HG03354 (cell line): ENCODE measurements around the gene ATP8B3.
"Not testable (repeated sequence)": the region's sequence is repeated elsewhere in the genome, so short reads cannot be mapped to it uniquely, and the experiment has no call there.

Experiments
- ATAC-seq: cut with Tn5 transposase; IDR thresholded peaks from one replicate; pipeline ENCODE4 v1.9.1; 2021; ENCODE audit warnings: mild to moderate bottlenecking; ENCODE audit not compliant: unreplicated experiment, poor library complexity, severe bottlenecking

Gene ATP8B3

DNA sequence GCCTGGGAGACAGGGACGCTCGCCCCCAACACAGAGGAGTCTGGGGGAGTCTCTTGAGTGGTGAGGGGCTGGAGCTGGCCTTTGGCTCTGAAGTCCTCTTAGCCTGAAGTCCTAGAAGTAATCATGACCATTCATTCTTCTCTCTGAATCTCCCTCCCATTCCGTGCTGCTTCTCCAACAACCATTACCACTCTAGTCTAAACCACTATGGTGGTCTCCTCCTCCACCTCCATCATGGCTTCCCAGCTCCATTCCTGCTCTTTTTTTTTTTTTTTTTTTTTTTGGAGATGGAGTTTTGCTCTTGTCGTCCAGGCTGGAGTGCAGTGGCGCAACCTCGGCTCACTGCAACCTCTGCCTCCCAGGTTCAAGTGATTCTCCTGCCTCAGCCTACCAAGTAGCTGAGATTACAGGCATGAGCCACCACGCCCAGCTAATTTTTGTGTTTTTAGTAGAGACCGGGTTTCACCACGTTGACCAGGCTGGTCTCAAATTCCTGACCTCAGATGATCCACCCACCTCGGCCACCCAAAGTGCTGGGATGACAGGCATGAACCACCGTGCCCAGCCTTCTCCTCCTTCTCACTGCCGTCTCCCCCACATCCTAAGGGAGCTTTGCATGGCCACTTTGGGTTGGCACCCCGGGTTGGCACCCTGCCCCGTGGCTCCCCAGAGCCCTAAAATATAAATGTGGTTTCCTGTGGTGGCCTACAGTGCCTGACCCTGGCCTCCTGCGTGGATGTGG lies 51.1 kb downstream of the ATP8B3 start:
- ATAC-seq, result not testable (repeated sequence)

DNA sequence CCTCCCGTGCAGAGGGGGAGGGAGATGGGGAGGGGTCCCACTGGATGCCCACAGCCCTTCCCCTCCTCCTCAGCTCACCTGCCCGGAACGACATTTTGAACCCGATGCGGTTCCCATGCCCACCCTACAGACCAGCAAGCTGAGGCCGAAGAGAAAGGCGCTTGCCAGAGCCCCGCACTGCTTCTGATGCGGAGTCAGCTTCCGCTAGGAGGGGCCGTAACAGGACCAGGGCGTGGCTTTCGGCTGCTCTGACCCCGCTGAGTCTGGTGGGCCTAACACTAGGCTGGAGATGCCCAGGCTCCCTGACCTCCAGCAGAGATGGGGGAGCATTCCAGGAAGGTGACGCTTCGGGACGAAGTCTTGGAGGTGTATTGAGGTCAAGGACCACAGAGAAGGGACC lies 52.1 kb downstream of the ATP8B3 start:
- ATAC-seq, result no peak

DNA sequence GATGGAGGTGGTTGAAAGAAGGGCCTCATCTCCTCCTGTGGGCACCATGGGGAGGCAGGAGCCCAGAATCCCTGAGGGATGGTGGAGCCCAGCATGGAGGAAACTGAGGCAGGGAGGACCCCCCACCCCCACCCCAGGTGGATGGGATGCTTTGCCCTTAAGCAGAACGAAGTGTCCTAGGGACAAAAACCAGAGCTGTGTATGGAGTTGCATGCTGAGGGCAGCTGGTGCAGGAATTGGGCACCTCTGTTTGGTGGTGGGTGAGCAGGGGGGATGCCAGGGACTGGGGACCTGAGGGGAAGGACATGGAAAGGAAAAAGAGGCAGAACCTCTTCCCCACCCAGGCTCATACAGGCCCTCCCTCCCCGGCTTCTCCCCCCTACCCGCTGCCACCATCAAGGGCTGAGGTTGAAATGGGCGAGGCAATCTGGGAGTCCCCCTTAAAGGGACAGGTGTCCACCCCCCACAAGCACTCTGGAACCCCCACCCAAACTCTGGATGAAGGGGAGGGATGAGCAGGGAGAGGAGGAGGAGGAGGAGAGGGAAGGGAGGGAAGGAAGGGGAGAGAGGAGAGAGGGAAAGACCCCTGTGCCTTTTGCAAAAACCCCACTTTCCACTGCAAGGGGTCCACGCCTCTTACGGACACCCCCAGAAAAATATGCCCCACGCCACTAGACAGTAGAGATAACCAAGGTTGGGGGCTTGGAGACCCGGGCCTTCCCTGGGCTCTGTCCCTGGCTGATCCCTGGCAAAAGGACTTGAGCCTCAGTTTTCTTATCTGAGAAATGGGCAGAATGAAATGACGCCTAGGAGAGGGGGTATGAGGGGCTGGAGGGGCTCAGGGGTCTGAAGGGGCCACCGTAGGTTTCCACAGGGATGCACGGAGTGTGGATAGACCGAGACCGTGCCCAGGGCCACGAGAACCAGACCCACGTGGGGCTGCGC lies 52.8 kb downstream of the ATP8B3 start:
- no peak for ATAC-seq

DNA sequence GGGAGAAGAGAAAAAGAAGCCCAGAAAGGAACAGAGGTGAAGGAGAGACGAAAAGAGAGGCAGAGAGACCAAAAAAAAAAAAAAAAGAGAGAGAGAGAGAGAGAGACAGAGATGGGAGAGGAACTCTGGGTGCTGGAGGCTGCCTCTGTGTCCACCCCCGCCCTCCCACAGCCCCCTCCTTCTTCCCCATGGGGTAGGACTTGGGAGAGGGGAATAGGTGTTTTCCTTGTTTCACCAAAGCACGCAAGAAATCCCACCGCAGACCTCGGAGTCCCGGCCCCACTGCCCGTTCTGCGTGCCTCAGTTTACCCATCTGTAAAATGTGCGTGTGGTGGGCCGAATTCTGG lies 53.9 kb downstream of the ATP8B3 start:
- no peak for ATAC-seq

DNA sequence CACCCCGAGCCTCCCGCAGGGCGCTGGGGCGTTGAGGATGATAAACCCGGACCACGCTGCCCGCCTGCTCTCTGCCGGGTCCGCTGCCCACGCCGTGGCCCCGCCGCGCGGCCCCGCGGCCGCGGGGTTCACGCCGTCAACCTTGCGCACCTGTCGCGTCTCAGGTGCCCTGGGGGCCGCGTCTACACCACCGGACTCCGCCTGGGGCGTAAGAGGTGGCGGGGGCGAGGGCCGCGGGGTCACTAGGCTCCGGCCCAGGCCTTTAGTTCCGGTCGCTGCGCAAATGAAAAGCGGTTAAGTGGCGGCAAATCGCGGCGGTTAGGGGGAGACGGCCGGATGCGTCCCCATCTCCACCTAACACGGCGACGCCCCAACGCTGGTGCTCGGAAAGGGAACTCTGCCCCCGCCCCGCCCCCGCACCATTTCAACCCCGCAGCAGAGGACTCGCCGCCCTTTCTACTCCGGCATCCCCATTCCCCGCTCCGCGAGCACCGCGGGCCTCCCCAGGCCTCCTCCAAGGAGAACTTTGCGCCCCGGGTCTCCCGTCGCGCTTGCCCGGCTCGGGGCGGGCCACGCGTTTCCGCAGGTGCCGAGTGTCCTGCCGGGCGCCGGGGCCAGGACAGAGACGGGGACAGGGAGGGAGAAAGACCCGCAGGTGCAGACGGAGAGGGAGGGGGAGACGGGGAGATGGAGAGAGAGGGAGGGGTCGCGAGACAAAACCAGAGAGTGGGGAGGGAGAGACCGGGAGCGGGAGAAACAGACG lies 54.4 kb downstream of the ATP8B3 start:
- no peak for ATAC-seq

DNA sequence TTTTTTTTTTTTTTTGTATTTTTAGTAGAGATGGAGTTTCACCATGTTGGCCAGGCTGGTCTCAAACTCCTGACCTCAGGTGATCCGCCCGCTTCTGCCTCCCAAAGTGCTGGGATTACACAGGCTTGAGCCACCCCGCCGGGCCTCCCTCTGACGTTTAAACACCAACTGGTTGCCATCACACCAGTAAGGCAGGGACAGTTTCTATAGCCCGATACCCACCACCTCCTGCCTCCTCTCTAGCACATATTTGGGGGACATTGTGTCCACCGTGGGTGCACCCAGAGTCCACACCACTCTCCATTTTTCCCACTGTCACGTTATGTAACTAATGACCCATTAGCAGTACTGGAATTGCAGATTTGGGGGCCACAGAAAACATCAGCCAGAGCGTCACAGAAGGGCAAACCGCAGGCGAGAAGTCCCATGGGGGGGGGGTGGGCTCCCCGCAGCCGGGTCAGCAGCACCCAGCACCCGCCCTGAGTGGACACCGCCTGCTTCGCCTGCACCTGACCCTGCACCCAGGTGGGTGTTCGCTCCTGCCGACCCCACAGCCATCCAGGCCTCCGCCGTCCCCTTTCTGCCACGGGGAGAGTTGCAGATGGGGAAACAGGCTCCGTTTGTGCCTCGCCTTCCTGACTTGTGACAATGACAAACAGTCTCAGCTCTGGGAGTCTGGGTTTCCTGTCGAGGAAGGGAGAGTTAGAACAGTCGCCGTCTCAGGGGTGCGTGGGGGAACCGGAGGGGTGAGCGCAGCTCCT lies 55.2 kb downstream of the ATP8B3 start:
- ATAC-seq, result no peak

DNA sequence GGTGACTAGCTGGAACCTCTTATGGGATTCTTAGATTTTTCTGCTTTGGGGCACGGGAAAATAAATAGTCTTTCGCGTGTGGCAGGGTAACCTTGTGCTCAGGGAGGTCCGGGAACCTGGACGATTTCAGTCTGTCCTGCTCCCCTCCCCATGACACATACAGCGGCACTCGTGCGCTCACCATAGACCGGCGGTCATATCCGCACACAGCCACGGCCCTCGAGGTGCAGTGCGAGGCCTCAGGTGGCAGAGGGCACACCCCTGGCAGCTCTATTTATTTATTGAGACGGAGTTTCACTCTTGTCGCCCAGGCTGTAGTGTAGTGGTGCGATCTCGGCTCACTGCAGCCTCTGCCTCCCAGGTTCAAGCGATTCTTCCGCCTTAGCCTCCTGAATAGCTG lies 55.8 kb downstream of the ATP8B3 start:
- no peak for ATAC-seq

DNA sequence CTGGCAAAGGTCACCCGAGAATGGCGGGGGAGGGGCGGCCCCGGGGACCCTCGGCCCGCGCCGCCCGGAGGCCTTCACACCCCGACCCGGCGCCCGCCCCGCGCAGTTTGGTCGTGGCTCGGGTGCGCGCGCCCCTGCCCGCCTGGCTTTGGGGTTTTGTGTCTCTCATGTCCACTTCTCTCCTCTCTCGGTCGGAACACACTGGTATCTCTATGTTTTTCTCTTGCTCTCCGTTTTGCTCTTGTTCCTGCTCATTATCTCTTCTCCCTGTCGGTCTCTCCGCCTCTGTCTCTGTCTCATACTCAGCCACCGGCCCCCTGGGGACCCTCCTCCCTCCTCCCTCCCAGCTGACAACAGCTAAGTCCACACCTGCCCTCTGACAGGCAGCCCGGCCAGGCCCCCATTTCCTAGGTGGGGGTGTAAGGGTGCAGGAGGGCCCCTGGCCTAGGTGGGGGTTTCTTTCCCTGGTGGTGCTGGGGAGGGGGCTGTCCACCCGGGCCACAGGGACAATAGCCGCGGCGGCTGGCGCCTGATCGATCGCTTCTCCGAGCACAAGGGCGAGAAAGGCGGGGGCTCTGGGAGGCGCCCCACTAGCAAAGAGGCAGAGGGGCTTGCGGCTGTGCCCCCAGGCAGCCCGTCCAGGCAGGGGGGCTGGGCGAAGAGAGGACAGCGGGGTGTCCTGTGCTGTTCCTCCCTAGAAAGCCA lies 56.5 kb downstream of the ATP8B3 start:
- ATAC-seq, result no peak

DNA sequence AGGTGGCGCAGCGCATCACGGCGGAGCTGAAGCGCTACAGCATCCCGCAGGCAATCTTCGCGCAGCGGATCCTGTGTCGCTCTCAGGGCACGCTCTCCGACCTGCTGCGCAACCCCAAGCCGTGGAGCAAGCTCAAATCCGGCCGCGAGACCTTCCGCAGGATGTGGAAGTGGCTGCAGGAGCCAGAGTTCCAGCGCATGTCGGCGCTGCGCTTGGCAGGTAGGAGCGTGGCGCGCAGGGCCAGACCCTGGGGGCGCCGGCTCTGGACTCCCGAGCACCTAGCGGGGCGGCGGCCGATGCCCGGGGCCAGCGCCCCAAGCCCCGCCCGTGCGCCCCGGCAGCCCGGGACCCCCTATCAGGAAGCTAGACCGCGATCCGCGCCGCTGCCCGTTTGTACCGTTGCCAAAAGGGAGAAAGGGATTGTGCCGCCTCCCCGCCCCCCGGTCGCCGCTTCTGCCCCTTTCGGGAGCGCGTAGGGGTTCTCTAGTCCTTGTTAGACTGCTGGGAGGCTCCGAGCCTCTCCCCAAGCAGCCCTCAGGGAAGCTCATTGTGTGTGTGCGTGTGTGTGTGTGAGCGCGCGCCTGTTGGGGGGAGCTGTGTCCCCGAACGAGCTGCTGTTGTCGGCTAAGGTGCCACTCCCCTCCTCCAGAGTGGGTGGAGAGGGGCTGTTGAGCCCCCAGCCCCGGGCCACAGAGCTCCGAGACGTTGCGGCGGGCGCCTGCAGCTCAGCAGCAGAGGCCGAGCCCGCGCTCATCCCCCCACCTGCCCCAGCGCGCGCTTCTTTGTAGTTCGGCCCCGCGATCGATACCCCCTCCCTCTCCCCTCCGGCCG lies 57.2 kb downstream of the ATP8B3 start:
- no peak for ATAC-seq

DNA sequence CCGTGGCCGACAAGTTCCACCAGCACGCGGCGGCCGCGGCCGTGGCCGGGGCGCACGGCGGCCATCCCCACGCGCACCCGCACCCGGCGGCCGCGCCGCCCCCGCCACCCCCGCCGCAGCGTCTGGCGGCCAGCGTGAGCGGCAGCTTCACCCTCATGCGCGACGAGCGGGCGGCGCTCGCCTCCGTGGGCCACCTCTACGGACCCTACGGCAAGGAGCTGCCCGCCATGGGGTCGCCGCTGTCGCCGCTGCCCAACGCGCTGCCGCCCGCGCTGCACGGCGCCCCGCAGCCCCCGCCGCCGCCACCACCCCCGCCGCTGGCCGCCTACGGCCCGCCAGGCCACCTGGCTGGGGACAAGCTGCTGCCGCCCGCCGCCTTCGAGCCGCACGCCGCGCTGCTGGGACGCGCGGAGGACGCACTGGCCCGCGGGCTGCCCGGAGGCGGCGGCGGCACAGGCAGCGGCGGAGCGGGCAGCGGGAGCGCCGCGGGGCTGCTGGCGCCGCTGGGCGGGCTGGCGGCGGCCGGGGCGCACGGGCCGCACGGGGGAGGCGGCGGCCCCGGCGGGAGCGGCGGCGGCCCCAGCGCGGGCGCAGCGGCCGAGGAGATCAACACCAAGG lies 57.9 kb downstream of the ATP8B3 start:
- no peak for ATAC-seq

DNA sequence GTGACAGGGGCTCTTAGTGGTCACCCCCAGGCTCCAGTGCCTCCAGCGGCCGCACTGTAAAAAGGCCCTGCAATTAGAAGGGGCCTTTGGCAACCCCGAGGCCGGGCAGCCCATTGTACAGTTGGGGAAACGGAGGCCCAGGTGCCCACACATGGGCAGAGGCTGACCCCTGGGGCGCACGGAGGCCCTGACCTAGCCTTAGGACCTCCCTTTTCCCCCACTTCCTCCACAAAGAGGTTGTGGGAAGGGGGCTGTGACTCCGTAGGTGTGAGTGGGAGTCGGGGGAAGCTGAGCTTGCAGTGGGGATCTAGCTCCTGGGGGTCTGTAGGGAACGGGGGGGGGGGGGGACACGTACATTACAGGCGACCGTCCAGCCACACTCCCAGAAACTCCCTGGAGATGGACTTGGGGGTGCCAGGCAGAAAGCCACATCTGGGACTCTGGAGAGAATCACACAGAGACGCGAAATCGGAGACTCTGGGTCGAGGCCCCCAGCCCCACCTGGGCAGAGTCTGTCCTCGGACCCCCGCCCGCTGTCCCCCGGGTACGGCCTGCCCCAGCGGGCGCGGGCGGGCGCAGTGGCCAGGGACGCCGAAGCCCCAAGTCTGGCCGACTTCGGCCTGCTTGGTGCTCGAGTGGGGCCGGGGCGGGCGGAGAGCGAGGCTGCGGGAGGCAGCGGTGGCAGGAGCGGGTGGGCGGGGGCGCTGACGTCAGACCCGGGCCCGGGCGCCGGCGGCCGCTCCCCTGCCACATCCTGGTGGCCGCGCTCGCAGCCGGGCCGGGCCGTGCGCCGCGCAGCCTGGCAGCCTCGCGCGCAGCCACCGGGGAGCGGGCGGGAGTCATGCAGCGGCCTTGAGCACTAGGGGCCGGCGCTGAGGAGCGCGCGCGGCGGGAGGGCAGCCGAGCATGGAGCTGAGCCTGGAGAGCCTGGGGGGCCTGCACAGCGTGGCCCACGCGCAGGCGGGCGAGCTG lies 59.0 kb downstream of the ATP8B3 start, which contains the start of gene ONECUT3:
Gene ONECUT3, plus strand, starts transcription at position 750 of the 972 bp plus-strand sequence. Its CDS starts 157 bp downstream, at position 907.
- no peak for ATAC-seq

DNA sequence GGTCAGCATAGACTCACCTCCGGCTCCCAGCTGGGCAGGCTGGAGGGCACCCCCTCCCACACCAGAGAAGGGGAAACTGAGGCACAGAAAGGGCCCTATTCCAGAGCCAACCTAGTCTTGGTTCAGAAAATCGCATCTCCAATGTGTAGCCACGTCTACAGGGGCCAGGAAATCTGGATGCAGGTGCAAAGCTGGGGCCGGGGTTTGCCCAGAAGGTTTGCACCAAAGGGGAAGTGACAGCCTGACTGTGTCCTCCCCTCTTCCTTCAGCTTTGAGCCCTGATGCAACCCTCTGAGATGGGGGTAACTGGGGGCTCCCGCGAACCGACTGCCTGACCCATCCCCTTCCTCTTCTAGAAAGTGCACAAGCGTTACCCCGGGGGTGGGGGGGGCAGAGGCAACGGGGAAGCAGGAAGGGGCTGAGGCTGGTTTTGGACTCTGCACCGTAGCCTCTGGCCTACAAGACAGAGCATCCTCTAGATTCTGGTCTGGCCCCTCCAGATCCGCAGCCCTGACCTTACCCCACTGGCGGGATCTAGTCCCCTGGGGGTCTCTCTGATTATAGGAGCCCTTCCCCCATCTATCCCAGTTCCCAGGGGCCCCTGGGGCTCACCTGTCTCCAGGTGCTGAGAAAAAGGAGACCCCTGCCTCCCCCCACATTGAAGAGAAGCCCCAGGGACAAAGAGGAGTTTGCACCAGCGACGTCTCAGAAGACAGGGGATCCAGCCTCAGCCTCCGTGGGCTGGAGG lies 59.9 kb downstream of the ATP8B3 start:
- no peak for ATAC-seq

DNA sequence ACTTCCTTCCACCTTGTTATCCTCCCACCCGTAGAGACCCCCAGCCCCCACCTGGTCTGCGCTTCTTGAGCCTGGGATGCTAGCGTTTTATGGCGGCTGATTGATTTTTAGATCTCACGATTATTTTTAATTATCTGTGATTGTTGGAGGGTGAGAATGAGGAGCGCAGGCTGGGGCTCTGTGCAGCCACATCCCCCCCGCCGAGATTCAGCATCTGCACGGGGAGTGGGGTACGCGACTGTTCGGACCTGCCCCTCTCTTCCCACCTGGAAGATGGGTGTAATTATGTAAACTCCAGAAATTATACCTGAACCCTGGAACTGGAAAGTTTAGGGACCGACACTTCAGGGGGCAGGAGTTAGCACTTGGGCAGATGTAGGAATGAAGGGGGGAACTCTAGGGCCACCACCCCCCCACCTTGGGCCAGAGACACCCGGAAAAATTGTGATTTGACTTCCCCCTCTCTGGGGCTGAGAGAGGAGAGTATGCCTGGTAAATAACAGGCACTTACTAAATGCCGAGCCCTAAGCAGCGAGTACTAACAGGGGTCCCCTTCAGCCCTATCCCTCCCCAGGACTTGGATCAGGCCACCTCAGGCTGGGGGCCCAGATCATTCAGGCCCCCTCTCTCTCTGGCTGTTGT lies 60.6 kb downstream of the ATP8B3 start:
- no peak for ATAC-seq

DNA sequence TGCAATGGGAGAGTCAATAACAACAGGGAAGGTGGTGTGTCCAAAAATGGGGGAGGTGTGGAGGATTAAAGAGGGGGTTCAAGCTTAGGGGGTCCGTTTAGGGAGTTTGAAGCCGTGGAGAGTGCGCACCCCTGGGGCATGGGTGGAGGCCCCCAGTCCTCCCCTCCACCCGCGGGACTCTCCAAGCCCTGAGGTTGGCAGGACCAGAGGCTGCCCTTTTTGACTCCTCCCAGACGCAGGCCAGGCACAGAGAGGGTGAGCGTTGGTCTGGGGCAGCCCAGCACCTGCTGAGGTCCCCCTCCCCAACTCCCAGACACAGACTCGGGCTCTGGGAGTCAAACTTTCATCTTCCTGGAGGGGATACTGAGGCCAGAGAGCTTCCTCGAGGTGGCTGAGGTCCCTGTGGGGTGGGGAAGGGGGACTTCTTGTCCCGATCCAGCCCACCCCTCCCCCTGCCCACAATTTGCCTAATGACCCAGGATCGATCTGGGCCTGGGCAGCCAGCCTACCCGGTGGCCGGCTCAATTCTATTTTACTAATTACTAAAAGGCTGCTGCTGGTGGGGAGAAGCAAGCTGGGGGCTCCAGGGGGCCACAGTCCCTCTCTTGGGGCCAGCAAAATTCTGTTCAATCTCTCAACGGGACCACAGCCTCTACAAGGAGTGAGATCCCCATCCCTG lies 61.6 kb downstream of the ATP8B3 start:
- no peak for ATAC-seq
